ENCODE measurements around the gene CYTH3. TPM values are rescaled to one million over a fixed set of nuclear protein-coding genes. Genes with fewer than 3 reads are reported as not detected.
A peak's percentile ranks its signal among the peaks of the same experiment; 100 is the strongest.

CYTH3 gene
- total and polyA plus RNA-seq, 10 donors: 2.5 to 28.1 (median 17.5) TPM

DNA sequence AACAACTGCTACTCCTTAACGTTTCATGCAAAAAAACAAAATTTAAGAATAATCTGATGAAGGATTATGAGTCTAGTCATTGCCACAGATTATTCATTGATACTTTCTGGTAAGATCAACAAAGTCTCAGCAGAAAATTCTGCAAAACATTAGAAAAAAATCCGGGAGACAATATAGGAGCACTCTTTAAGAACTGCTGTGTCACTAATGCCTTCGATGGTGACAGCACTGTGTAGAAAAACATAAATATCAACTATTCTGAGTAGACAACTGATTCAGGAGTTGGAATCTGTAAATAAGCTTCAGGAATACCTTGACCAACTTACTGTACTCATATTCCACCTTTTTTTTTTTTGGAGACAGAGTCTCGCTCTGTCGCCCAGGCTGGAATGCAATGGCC is 69.0 kb downstream of the CYTH3 start:
- H3K27ac ChIP-seq: no peak overlapping the region
- no peaks in the 10 kb centered on the region for H3K9me3 ChIP-seq
- no peaks in the 10 kb centered on the region for H3K4me1 ChIP-seq
- no peak for DNase-seq
- H3K27me3 ChIP-seq (replicated peaks in 1 of 7): no peaks in the 10 kb centered on the region
- H3K36me3 ChIP-seq: no peaks in the 10 kb centered on the region
- intact Hi-C loops (cut with DNase I; ENCODE audit: low total_unique reads): no loop called here
- no peak overlapping the region for H3K4me3 ChIP-seq
- whole genome bisulfite sequencing, 5 donors: 90 to 97% (median 92%) methylated on average over 5 of the region's 5 CpGs
- no peak for TF ChIP-seq POLR2AphosphoS5 (IDR thresholded peaks at IDR 0.05)
- TF ChIP-seq POLR2A (IDR thresholded peaks at IDR 0.05): no peak
- no peak for TF ChIP-seq CTCF (IDR thresholded peaks at IDR 0.05 in 8 of 11, conservative IDR thresholded peaks at IDR 0.05 in 3 of 11)

DNA sequence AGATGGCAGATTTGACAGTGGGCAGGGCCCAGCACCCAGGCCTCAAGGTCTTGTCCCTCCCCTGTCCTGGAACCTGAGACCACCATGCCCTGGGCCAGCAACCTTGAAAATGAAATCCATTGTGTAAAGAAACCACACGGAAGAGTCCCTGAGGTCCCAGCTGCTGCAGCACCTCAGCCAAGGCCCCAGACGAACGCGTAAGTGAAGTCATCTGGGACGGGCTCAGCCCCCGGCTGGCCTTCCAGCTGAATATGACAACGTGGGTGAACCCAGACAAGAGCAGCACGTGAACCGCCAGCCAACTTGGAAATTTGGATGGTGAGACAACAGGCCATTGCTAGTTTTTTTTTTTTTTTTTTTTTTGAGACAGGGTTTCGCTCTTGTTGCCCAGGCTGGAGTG is 70.3 kb downstream of the CYTH3 start:
- Histone ChIP-seq H3K36me3 (no peaks in the 10 kb centered on the region), H3K27ac (peak overlapping the region in 2 of 8 donors; percentile 27 to 36), H3K4me3 (no peak overlapping the region), H3K27me3 (replicated peaks in 1 of 7) (no peaks in the 10 kb centered on the region), H3K9me3 (no peaks in the 10 kb centered on the region), H3K4me1 (no peaks in the 10 kb centered on the region)
- no peak for DNase-seq
- 82 to 94% (median 90%) methylated on average over 10 of the region's 10 CpGs for WGBS, 5 donors
- TF ChIP-seq POLR2A (IDR thresholded peaks at IDR 0.05) (no peak), POLR2AphosphoS5 (IDR thresholded peaks at IDR 0.05) (no peak), CTCF (IDR thresholded peaks at IDR 0.05 in 8 of 11, conservative IDR thresholded peaks at IDR 0.05 in 3 of 11) (no peak)
- intact Hi-C loops (cut with DNase I; ENCODE audit: low total_unique reads): no loop called here

- H3K27me3 ChIP-seq (replicated peaks in 1 of 7): no peaks in the 10 kb centered on the region
- TF ChIP-seq POLR2A (IDR thresholded peaks at IDR 0.05): no peak
- TF ChIP-seq CTCF (IDR thresholded peaks at IDR 0.05 in 8 of 11, conservative IDR thresholded peaks at IDR 0.05 in 3 of 11): no peak
- no peaks in the 10 kb centered on the region for H3K9me3 ChIP-seq
- 96 to 99% (median 97%) methylated on average over 11 of the region's 11 CpGs for WGBS, 5 donors
- H3K36me3 ChIP-seq: no peaks in the 10 kb centered on the region
- no peak for DNase-seq
- H3K4me1 ChIP-seq: no peaks in the 10 kb centered on the region
- H3K4me3 ChIP-seq: no peak overlapping the region
- no peak overlapping the region for H3K27ac ChIP-seq
- intact Hi-C loops (cut with DNase I; ENCODE audit: low total_unique reads): no loop called here
Measured at GRCh38 chr7:6200971-6201370, 71.5 kb downstream of the CYTH3 start.

GRCh38 chr7:6198689-6199595 is 73.5 kb downstream of the CYTH3 start:
- DNase-seq: no peak
- intact Hi-C loops (cut with DNase I; ENCODE audit: low total_unique reads): no loop called here
- Histone ChIP-seq H3K27ac (no peak overlapping the region), H3K4me3 (no peak overlapping the region), H3K4me1 (no peaks in the 10 kb centered on the region), H3K36me3 (no peaks in the 10 kb centered on the region), H3K9me3 (no peaks in the 10 kb centered on the region), H3K27me3 (replicated peaks in 1 of 7) (no peaks in the 10 kb centered on the region)
- 69 to 87% (median 80%) methylated on average over 4 of the region's 4 CpGs for WGBS, 5 donors
- TF ChIP-seq POLR2AphosphoS5 (IDR thresholded peaks at IDR 0.05) (no peak), POLR2A (IDR thresholded peaks at IDR 0.05) (no peak), CTCF (IDR thresholded peaks at IDR 0.05 in 8 of 11, conservative IDR thresholded peaks at IDR 0.05 in 3 of 11) (no peak)

Measured in spleen (tissue), 11 donors.